NCI-H226 (cell line): Measurements from ENCODE around the gene MAP3K10.

Experiments used
- DNase-seq: peaks from one replicate; pipeline ENCODE4 v3.0.0-alpha.2; 2015

Gene MAP3K10

DNA sequence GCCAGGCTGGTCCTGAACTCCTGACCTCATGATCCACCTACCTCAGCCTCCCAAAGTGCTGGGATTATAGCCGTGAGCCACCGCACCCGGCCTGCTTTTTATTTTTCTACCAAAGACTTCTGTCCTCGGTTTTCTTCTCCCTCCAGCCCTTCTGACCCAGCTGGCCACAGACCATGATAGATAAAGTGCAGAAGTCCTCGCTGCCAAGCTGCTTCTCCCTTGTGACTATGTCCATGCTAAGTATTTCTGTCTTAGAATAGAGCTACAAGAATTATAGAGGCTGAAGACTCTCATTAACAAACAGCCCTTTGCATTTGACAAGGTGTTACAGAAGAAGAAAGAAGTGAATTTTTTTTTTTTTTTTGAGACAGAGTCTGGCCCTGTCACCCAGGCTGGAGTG, 15.4 kb upstream of the MAP3K10 start:
- DNase-seq: no peak

GRCh38 chr19:40177286-40178070, 13.7 kb upstream of the MAP3K10 start:
- no peak for DNase-seq

DNA sequence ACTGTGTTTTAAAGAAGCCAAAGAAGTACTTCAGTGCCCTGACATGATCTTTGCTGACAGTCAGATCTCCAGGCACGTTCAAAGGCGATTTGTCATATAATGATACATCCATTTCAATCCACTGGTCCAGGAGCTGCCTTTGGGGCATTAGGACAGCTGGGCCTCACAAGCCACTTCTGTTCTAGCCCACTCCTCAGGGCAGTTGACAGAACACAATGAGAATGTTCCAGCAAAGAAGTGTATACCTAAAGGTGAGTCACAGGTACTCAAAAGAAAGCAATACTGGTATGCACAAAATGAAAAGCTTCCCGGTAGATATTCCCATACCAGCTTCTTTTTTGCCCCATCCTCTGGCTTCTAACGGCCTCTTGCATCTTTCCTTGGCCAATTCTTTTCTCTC, 12.5 kb upstream of the MAP3K10 start:
- DNase-seq: no peak

- no peak for DNase-seq
Measured at GRCh38 chr19:40184273-40184672, 7.0 kb upstream of the MAP3K10 start.

- DNase-seq: no peak
Measured at GRCh38 chr19:40191836-40192646, 815 bp downstream of the MAP3K10 start.

- DNase-seq: no peak
Measured at GRCh38 chr19:40192758-40193586, 1.7 kb downstream of the MAP3K10 start.

GRCh38 chr19:40193587-40193849, 2.3 kb downstream of the MAP3K10 start:
- DNase-seq: no peak

DNA sequence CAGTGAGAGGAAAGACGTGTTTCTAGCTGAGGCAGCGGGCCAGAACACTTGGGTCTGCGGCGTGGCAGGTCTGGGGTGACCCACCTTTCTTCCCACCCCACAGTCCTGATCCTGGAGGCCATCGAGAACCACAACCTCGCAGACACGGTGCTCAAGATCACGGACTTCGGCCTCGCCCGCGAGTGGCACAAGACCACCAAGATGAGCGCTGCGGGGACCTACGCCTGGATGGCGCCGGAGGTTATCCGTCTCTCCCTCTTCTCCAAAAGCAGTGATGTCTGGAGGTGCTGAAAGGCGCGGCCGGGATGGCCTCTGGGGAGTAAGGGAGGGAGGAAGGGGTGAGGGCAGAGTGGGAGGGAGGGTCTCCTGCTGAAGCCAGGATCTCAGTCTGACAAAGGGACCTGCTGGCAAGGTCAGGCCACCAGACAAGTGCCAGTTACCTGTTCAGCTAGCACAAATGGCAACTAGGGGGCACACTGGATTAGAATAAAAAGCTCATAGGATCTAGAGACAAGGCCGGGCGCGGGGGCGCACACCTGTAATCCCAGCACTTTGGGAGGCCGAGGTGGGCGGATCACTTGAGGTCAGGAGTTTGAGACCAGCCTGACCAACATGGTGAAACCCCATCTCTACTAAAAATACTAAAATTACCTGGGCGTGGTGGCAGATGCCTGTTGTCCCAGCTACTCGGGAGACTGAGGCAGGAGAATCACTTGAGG, 7.2 kb downstream of the MAP3K10 start:
- DNase-seq: no peak

DNA sequence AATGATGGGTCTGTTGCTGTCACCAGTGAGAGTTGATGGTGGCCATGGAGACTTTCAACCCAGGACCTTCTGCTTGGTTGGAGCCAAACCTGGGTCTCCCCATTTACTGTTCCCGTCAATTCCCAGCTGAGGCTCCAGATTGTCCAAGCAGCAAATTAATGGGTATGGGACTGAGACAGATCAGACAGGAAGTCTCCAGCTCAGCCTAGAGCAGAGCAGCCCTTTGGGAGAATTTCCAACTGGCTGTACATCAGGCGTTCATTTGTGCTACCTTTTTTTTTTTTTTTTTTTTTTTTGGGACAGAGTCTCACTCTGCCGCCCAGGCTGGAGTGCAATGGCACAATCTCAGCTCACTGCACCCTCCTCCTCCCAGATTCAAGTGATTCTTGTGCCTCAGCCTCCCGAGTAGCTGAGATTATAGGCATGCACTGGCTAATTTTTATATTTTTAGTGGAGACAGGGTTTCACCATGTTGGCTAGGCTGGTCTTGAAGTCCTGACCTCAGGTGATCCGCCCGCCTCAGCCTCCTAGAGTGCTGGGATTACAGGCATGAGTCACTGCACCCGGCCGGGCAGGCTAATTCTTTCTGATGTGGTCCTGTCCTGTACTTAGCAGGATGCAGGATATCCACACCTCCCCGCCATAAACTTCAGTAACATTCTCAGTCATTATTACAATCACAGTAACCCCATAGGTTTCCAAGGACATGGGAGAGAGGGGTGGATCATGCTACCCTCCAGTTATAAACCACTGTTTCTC, 9.3 kb downstream of the MAP3K10 start:
- DNase-seq: peak; percentile 27

- DNase-seq: no peak
Measured at GRCh38 chr19:40204381-40204780, 13.2 kb downstream of the MAP3K10 start.

DNA sequence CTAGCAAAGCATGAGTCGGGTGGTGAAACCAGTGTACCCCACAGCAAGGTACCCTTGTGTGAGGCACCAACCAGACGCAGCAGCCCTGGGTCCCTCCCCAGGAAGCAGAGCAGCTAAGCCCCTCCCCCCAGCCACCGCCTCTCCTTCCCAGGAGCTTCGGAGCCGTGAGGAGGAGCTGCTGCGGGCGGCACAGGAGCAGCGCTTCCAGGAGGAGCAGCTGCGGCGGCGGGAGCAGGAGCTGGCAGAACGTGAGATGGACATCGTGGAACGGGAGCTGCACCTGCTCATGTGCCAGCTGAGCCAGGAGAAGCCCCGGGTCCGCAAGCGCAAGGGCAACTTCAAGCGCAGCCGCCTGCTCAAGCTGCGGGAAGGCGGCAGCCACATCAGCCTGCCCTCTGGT, 14.5 kb downstream of the MAP3K10 start:
- DNase-seq: no peak

GRCh38 chr19:40208602-40209001, 17.4 kb downstream of the MAP3K10 start:
- no peak for DNase-seq

DNA sequence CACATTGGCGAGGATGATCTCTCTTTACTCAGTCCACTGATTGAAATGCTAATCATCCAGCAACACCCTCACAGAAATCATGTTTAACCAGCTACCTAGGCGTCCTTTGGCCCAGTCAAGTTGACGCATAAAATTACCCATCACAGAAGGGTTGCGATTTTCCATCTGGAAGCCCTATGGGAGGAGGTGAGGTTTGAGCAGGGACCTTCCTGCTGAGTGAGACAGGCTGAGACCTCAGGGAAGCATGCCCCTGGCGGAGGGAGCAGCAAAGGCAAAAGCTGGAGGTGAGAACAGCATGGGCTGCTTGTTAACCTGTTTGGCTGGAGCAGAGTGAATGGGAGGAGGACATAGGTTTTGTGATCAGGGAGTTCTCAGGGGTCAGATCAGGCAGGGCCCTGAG, 19.7 kb downstream of the MAP3K10 start:
- no peak for DNase-seq

DNA sequence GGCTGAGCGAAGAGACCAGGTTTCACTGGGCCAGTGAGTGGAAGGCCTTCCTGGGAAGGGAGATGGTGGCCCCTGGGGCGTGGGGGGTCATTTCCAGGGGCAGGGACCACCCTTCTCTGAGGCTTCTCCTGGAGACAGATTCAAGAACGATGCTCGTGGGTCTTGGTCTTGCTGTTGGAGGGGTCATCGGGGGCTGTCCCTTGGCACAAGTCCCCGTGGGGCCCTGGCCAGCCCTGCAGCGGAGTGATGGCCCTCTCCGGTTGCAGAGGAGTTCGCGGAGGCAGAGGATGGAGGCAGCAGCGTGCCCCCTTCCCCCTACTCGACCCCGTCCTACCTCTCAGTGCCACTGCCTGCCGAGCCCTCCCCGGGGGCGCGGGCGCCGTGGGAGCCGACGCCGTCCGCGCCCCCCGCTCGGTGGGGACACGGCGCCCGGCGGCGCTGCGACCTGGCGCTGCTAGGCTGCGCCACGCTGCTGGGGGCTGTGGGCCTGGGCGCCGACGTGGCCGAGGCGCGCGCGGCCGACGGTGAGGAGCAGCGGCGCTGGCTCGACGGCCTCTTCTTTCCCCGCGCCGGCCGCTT, 22.1 kb downstream of the MAP3K10 start:
- no peak for DNase-seq

- DNase-seq: no peak
Measured at GRCh38 chr19:40213882-40214570, 22.8 kb downstream of the MAP3K10 start.

- DNase-seq: no peak
Measured at GRCh38 chr19:40214936-40215335, 23.7 kb downstream of the MAP3K10 start.

GRCh38 chr19:40216013-40216776, 25.0 kb downstream of the MAP3K10 start:
- no peak for DNase-seq

DNA sequence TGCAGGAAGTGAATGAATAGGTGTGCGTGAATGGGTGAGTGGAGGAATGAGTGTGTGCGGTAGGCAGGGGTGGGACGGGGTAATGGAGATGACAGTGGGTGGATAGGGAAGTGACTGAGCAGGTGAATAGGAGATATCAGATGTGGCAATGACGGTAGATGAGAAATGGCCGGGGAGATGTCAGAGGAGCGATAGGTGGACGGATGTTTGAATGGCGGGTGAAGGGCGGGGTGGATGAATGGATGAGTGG, 25.5 kb downstream of the MAP3K10 start:
- no peak for DNase-seq

GRCh38 chr19:40217027-40217810, 26.0 kb downstream of the MAP3K10 start:
- DNase-seq: no peak
